ENCODE data around the gene ZHX3. TPM values are rescaled to one million over a fixed set of nuclear protein-coding genes. Genes with fewer than 3 reads are reported as not detected.

ZHX3 gene
- total and polyA plus RNA-seq, 2 of the 4 experiments (the other 2 are of a cell fraction): 25.0 to 28.0 TPM

DNA sequence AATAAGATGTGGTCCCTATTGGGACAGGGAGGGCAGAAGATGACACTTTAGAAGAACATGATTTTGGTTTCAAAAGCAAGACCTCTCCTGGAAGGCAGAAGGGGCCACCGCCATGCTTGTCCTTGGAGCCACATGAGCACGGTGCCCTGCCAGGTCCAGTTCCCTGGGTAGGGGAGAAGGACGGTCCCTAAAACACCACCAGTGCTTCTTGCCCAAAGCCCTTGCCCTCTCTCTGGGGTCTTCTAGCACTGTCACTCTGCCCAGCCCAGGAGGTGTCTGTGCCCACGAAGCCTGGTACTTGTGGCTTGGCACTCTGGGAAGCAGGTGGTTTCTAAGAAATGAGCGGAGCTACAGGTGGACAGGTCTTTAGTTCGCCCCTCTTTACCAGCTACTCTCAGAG is 134.1 kb downstream of the ZHX3 start:
- dilution Hi-C loops (cut with HindIII; ENCODE audit: low sequenced_read_pairs, unreplicated experiment): no loop called here
- no TSS peak for BruUV-seq (replicated peaks)

More for the DNA sequence above, 134.1 kb downstream of the ZHX3 start:
- no peak overlapping the region for H3K56ac ChIP-seq (ENCODE audit: extremely low read depth, insufficient read depth, low read length)
- no peak overlapping the region for H2BK15ac ChIP-seq (ENCODE audit: low read depth, low read length)
- WGBS, 2 experiments (ENCODE audit: extremely low coverage in 2 of 2, insufficient read length in 1 of 2): no CpG with 5 or more reads among the region's 6 CpGs
- in situ Hi-C loops (cut with MboI; ENCODE audit: low sequenced_read_pairs): no loop called here
- H2AFZ ChIP-seq (replicated peaks; ENCODE audit: low read length, poor library complexity): no peak overlapping the region
- no peak for TF ChIP-seq MAZ (IDR thresholded peaks at IDR 0.05; ENCODE audit: borderline replicate concordance, low read depth, low read length)
- no peak for TF ChIP-seq MAFK (IDR thresholded peaks at IDR 0.05; ENCODE audit: low read depth, low read length)
- TF ChIP-seq RAD21 (IDR thresholded peaks at IDR 0.05; ENCODE audit: low read length): no peak
- no peak for TF ChIP-seq CHD1 (IDR thresholded peaks at IDR 0.05; ENCODE audit: low read depth, low read length)
- no peak for TF ChIP-seq RFX5 (IDR thresholded peaks at IDR 0.05; ENCODE audit: low read depth, low read length)
- TF ChIP-seq NFE2L2 (IDR thresholded peaks at IDR 0.05; ENCODE audit: low read depth, low read length): no peak
- no peak for TF ChIP-seq SMC3 (IDR thresholded peaks at IDR 0.05; ENCODE audit: low read depth, low read length)
- TF ChIP-seq CEBPB (IDR thresholded peaks at IDR 0.05; ENCODE audit: low read depth, low read length): no peak
- TF ChIP-seq, protein P1, sequence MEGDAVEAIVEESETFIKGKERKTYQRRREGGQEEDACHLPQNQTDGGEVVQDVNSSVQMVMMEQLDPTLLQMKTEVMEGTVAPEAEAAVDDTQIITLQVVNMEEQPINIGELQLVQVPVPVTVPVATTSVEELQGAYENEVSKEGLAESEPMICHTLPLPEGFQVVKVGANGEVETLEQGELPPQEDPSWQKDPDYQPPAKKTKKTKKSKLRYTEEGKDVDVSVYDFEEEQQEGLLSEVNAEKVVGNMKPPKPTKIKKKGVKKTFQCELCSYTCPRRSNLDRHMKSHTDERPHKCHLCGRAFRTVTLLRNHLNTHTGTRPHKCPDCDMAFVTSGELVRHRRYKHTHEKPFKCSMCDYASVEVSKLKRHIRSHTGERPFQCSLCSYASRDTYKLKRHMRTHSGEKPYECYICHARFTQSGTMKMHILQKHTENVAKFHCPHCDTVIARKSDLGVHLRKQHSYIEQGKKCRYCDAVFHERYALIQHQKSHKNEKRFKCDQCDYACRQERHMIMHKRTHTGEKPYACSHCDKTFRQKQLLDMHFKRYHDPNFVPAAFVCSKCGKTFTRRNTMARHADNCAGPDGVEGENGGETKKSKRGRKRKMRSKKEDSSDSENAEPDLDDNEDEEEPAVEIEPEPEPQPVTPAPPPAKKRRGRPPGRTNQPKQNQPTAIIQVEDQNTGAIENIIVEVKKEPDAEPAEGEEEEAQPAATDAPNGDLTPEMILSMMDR (conservative IDR thresholded peaks at IDR 0.05; ENCODE audit: low read depth, low read length): no peak
- no peak for TF ChIP-seq POLR2A (IDR thresholded peaks at IDR 0.05; ENCODE audit: low read depth, low read length)
- TF ChIP-seq, protein P2, sequence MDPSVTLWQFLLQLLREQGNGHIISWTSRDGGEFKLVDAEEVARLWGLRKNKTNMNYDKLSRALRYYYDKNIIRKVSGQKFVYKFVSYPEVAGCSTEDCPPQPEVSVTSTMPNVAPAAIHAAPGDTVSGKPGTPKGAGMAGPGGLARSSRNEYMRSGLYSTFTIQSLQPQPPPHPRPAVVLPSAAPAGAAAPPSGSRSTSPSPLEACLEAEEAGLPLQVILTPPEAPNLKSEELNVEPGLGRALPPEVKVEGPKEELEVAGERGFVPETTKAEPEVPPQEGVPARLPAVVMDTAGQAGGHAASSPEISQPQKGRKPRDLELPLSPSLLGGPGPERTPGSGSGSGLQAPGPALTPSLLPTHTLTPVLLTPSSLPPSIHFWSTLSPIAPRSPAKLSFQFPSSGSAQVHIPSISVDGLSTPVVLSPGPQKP (IDR thresholded peaks at IDR 0.05; ENCODE audit: borderline replicate concordance, low read depth, low read length): no peak
- TF ChIP-seq MXI1 (IDR thresholded peaks at IDR 0.05; ENCODE audit: borderline replicate concordance, low read depth, low read length): no peak
- TF ChIP-seq BHLHE40 (IDR thresholded peaks at IDR 0.05; ENCODE audit: low read depth, low read length): no peak
- no peak for TF ChIP-seq FOS (IDR thresholded peaks at IDR 0.05; ENCODE audit: low read depth, low read length)
- no peak for TF ChIP-seq RCOR1 (IDR thresholded peaks at IDR 0.05; ENCODE audit: insufficient replicate concordance, low read length)
- TF ChIP-seq, protein P3, sequence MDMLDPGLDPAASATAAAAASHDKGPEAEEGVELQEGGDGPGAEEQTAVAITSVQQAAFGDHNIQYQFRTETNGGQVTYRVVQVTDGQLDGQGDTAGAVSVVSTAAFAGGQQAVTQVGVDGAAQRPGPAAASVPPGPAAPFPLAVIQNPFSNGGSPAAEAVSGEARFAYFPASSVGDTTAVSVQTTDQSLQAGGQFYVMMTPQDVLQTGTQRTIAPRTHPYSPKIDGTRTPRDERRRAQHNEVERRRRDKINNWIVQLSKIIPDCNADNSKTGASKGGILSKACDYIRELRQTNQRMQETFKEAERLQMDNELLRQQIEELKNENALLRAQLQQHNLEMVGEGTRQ (IDR thresholded peaks at IDR 0.05; ENCODE audit: low read depth, low read length): no peak
- ChIA-PET CTCF (no interaction called here), POLR2A (ENCODE audit: unreplicated experiment) (no interaction called here)
- H3K4me3 ChIP-seq (ENCODE audit: insufficient read depth, low read depth, low read length): no peak overlapping the region
- H3K36me3 ChIP-seq (ENCODE audit: control insufficient read depth, insufficient read depth, low read length): peaks cover 23% of the 10 kb centered on the region
- peaks cover 38 to 65% of the 10 kb centered on the region in 2 experiments for H3K79me1 ChIP-seq (ENCODE audit: low read depth in 1 of 2, low read length in 2 of 2)
- DNase-seq (no peak), ATAC-seq (ENCODE audit: low read depth) (no peak)
- peaks cover 6% of the 10 kb centered on the region for H4K20me1 ChIP-seq (ENCODE audit: insufficient read depth, low read length)
- no peak overlapping the region for H2BK120ac ChIP-seq (ENCODE audit: low read depth, low read length)
- H3K9ac ChIP-seq (ENCODE audit: low read depth, low read length): no peak overlapping the region
- no peak overlapping the region for H2BK5ac ChIP-seq (ENCODE audit: low read depth, low read length, poor library complexity, severe bottlenecking)
- no peak overlapping the region for H4K91ac ChIP-seq (ENCODE audit: insufficient read depth, low read depth, low read length)
- no peak overlapping the region for H3K23ac ChIP-seq (ENCODE audit: low read depth, low read length)
- H2AK9ac ChIP-seq (replicated peaks; ENCODE audit: low read depth, low read length, poor library complexity): no peak overlapping the region
- H3K18ac ChIP-seq (ENCODE audit: low read depth, low read length): no peak overlapping the region
- no peak overlapping the region for H4K8ac ChIP-seq (ENCODE audit: low read depth in 2 of 2, low read length in 2 of 2)
- H3K27ac ChIP-seq (ENCODE audit: insufficient read depth, low read length): no peak overlapping the region
- no peaks in the 10 kb centered on the region for H3K9me3 ChIP-seq (ENCODE audit: control insufficient read depth, insufficient read depth, low read length)
- H3K4me2 ChIP-seq (ENCODE audit: low read depth, low read length): no peak overlapping the region
- H3K4ac ChIP-seq (ENCODE audit: low read depth, low read length): no peak overlapping the region
- no peak overlapping the region for H2BK20ac ChIP-seq (ENCODE audit: low read depth, low read length)
- H3K4me1 ChIP-seq (ENCODE audit: control insufficient read depth, insufficient read depth, low read length): peaks cover 8% of the 10 kb centered on the region
- H2AK5ac ChIP-seq (ENCODE audit: low read depth, low read length): no peak overlapping the region
- no peak overlapping the region for H4K5ac ChIP-seq (ENCODE audit: low read depth, low read length)
- H3K27me3 ChIP-seq (ENCODE audit: control insufficient read depth, insufficient read depth, low read length): no peaks in the 10 kb centered on the region
- intact Hi-C loops (cut with micrococcal nuclease): no loop called here
- H3K14ac ChIP-seq (replicated peaks; ENCODE audit: low read depth, low read length): no peak overlapping the region
- H3K9me1 ChIP-seq (ENCODE audit: insufficient read depth, low read length): peaks cover 35% of the 10 kb centered on the region
